MM.1S (cell line): ENCODE data around the gene EXOC4.

Experiments
- EZH2phosphoT487 ChIP-seq: fragments of 300-600 bp; sonication (generic); IDR thresholded peaks from 2 replicates; pipeline ENCODE4 v1.6.1; 2018; ENCODE audit warnings: antibody characterized with exemption, low read length
- TF ChIP-seq, protein P1 (sequence below): fragments of 300-600 bp; sonication (generic); IDR thresholded peaks from 2 replicates; pipeline ENCODE4 v1.5.1; 2016; ENCODE audit warnings: antibody characterized with exemption, low read length, mixed read lengths

DNA sequence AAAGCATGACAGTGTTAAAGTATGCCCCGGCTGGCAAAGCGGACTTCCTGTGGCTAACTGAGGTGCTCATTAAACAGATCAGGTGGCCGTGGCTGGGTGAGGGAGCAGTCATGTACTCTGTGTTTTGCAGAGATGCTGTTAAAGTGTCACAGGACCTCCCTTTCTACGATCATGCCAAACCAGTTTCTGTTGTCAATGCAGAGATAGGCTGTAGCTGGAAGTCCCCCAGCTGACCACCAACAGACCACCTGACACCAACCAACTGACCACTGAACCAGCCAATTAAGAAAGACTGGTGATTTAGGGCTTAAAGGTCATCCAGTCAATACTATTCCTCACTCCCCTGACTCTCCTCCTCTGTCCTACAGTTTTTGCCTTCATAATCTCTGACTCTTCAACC is 443.2 kb downstream of the EXOC4 start:
- TF ChIP-seq, protein P1, sequence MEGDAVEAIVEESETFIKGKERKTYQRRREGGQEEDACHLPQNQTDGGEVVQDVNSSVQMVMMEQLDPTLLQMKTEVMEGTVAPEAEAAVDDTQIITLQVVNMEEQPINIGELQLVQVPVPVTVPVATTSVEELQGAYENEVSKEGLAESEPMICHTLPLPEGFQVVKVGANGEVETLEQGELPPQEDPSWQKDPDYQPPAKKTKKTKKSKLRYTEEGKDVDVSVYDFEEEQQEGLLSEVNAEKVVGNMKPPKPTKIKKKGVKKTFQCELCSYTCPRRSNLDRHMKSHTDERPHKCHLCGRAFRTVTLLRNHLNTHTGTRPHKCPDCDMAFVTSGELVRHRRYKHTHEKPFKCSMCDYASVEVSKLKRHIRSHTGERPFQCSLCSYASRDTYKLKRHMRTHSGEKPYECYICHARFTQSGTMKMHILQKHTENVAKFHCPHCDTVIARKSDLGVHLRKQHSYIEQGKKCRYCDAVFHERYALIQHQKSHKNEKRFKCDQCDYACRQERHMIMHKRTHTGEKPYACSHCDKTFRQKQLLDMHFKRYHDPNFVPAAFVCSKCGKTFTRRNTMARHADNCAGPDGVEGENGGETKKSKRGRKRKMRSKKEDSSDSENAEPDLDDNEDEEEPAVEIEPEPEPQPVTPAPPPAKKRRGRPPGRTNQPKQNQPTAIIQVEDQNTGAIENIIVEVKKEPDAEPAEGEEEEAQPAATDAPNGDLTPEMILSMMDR, result no peak
- no peak for TF ChIP-seq EZH2phosphoT487
